Naive B cell (primary cell): ENCODE data around the gene CFAP44. TPM values are rescaled to one million over a fixed set of nuclear protein-coding genes. Genes with fewer than 3 reads are reported as not detected.
A peak's percentile ranks its signal among the peaks of the same experiment; 100 is the strongest.
"Not testable (repeated sequence)": the region's sequence is repeated elsewhere in the genome, so short reads cannot be mapped to it uniquely, and the experiment has no call there.

ENCODE experiments used
- ATAC-seq, 2 donors: fragments of 150-1000 bp; cut with Tn5 transposase; 2 replicates each; pipeline ENCODE4 v1.10.0; 2021; ENCODE audit warnings: low read depth in 2 of 2, mild to moderate bottlenecking in 2 of 2, moderate library complexity in 2 of 2
- DNase-seq: peaks from one replicate; pipeline ENCODE4 v3.0.0; 2022
- H3K27ac Mint-ChIP-seq, 6 donors: one replicate each; pipeline ENCODE4 v1.8.0; 2020 to 2022; ENCODE audit warnings: mild to moderate bottlenecking in 6 of 6, mixed read lengths in 6 of 6, moderate library complexity in 5 of 6, inconsistent platforms in 2 of 6
- H3K27me3 Mint-ChIP-seq, 3 donors: one replicate each; pipeline ENCODE4 v1.8.0; 2021 to 2022; ENCODE audit warnings: mixed read lengths in 3 of 3, mild to moderate bottlenecking in 1 of 3
- H3K36me3 Mint-ChIP-seq, 2 donors: one replicate each; pipeline ENCODE4 v1.8.0; 2020 to 2022; ENCODE audit warnings: mixed read lengths in 2 of 2, inconsistent platforms in 1 of 2, mild to moderate bottlenecking in 1 of 2
- H3K4me1 Mint-ChIP-seq, 3 donors: one replicate each; pipeline ENCODE4 v1.8.0; 2020 to 2022; ENCODE audit warnings: mixed read lengths in 3 of 3, inconsistent platforms in 1 of 3, mild to moderate bottlenecking in 1 of 3, moderate library complexity in 1 of 3
- H3K4me3 Mint-ChIP-seq, 8 donors: one replicate each; pipeline ENCODE4 v1.8.0; 2020 to 2022; ENCODE audit warnings: mild to moderate bottlenecking in 8 of 8, mixed read lengths in 8 of 8, moderate library complexity in 8 of 8, inconsistent platforms in 2 of 8
- H3K9me3 Mint-ChIP-seq, 7 donors: one replicate each; pipeline ENCODE4 v1.8.0; 2020 to 2022; ENCODE audit warnings: mixed read lengths in 7 of 7, mild to moderate bottlenecking in 5 of 7, inconsistent platforms in 2 of 7, moderate library complexity in 1 of 7
- polyA plus RNA-seq, 6 donors: library from polyadenylated mRNA; unstranded; fragments of 300-500 nt; fragmentation: Illumina TruSeq; gene quantifications; one replicate each; pipeline ENCODE4 v1.2.3, GENCODE V29; 2021; ENCODE audit warnings: low read depth in 6 of 6

The CFAP44 gene, protein sequence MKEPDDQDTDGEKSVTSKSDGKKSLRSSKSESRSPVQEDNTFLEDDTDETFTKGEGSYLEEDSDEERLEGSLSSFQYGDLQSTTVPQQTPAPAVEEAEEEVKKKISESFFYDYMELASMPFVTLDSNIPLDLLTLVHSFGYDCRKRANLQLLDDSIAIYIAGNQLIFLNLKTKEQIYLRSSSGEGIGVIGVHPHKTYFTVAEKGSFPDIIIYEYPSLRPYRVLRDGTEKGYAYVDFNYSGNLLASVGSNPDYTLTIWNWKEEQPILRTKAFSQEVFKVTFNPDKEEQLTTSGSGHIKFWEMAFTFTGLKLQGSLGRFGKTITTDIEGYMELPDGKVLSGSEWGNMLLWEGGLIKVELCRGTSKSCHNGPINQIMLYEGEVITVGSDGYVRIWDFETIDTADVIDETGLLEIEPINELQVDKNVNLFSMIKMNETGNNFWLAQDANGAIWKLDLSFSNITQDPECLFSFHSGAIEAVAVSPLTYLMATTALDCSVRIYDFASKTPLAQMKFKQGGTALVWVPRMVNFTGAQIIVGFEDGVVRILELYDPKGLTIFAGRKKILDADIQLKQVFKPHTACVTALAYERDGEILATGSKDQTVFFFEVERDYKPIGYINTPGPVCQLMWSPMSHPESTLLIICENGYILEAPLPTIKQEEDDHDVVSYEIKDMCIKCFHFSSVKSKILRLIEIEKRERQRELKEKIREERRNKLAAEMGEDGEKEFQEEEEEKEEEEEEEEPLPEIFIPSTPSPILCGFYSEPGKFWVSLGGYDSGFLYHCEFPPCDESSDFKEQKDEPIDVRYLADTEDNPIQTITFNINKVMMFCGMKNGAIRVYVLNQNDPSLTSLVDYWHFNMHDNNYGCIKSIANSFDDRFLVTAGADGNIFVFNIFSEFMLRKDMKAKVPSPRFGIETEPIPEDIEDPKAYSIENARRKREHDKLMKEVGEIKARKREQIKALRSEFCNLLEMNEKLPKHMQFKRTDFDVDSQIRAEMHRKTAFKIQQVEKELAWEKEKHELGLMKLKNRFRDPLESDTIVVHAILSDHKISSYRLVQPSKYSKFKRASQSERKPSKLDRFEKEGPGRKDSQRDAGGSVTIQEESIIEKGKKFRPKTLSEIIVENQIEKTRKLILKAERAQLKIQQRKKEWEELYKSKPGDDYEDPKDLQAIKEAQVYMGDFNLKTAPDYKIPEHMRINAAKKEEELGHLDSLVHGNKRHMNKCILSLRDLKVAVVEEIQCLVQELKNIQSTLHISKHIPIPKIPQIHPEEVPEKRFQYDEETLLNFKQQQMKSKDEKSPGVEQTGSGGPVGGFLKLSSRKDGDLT (N-terminal part only)
- polyA plus RNA-seq: 1 to 10 TPM in 2 of 6 donors, under 1 TPM in 3, not detected in 1; 0.25 to 3.7 (median 0.56) TPM

DNA sequence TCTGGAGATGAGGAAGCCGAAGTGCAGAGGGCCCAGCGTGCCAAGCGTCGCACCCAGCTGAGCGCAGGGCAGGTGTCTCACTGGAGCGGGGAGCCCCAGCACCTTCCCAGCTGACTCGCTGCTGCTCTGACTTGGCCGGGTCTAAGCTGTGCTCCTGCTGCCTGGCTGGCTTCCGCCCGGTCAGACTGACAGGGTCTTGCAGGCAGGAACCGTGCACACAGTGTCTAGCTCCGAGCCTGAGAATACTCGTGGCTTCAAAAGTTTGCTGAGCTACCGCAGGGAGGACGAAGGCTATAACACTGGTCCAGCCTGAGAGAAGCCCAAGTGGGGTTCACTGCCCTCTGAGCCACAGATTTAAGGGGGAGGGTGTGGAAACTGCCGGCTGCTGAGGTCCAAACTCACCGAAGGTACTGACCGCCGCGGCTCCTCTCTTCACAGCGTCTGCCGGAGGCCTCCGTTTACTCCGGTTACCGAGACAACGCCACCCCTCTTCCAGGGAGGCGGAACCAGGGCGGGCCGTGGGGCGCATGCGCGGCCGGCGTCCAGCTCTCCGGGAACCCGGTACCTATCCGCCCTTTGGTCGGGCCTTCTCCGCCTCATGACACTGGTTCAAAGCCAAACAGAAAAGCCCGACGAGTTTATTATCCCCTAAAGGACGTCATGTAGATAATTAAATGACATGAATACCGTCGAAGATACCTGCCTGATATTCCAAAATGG, at the start of gene CFAP44:
TSS of gene CFAP44 (minus strand) at position 443 of the 720 bp plus-strand sequence. CDS start 7,829 bp downstream, outside the sequence.
- no peaks in the 10 kb centered on the region for H3K27me3 Mint-ChIP-seq
- peak within 1 kb of the TSS in 2 of 6 donors; percentile 10 to 79 for H3K27ac Mint-ChIP-seq
- H3K4me1 Mint-ChIP-seq: no peaks in the 10 kb centered on the region
- ATAC-seq (peak; percentile 92 to 94), DNase-seq (peak; percentile 42)
- peak within 1 kb of the TSS; percentile 21 to 72 (median 58) for H3K4me3 Mint-ChIP-seq
- peaks cover 1 to 10% of the 10 kb centered on the region in 2 donors for H3K36me3 Mint-ChIP-seq
- no peaks in the 10 kb centered on the region for H3K9me3 Mint-ChIP-seq

DNA sequence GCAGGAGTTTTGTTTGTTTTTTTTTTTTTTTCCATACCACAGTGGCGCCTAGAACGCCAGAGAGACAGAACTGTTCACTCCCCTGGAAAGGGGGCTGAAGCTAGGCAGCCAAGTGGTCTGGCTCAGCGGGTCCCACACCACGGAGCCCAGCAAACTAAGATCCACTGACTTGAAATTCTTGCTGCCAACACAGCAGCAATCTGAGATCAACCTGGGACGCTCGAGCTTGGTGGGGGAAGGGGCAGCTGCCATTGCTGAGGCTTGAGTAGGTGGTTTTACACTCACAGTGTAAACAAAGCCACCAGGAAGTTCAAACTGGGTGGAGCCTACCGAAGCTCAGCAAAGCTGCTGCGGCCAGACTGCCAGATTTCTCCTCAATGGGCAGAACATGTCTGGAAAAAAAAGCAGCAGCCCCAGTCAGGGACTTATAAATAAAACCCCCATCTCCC, 43.9 kb upstream of the CFAP44 start:
- no peak for DNase-seq

DNA sequence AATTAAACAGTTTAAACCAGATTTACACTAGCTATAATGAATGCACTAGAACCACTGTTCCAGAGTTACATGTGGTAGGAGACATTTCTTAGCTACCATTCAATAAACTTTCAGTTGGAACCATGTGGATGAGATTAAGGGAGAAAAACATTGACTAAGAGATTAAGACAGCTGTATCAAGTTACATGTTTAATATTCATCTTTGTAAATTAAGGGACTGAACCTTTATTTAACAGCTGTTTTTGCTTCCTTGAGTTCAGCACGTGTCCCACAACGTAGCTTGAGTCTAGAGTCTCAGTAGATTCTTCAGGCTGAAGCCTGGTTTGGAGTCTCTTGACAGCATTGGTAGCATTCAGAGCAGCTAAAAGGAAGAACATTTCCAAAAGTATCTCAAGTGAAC, 27.2 kb upstream of the CFAP44 start:
- H3K4me3 Mint-ChIP-seq: no peak overlapping the region
- H3K27me3 Mint-ChIP-seq: no peaks in the 10 kb centered on the region
- H3K36me3 Mint-ChIP-seq: peaks cover 19 to 32% of the 10 kb centered on the region in 2 donors

More for the DNA sequence above, 43.9 kb upstream of the CFAP44 start:
- Mint-ChIP-seq H3K4me3 (no peak overlapping the region), H3K36me3 (peaks cover 0 to 15% of the 10 kb centered on the region in 2 donors), H3K4me1 (peaks cover 4 to 10% (median 5%) of the 10 kb centered on the region in 3 donors), H3K9me3 (peaks cover 0 to 10% (median 0%) of the 10 kb centered on the region in 7 donors), H3K27ac (peak overlapping the region in 1 of 6 donors; percentile 24), H3K27me3 (no peaks in the 10 kb centered on the region)
- ATAC-seq: no peak

DNA sequence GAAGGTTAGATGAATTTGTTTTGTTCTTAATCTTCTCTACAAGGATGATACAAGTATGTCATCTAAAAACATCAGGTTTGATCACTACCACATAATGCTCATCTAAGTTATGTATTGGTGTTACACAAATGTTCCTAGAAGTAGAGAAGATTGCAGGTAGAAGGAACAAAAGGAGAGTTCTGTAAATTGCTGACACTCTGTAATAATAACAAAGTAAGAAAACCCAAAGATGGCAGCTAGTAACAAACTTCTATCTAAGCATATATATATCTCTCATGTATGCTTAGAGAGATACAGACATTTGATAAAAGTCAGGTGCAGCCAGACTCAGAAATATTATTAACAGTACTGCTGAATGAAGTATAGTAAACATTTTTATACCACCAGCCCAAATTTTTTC, 20.2 kb upstream of the CFAP44 start:
- no peaks in the 10 kb centered on the region for H3K27me3 Mint-ChIP-seq
- no peak for DNase-seq
- H3K27ac Mint-ChIP-seq: no peak overlapping the region
- H3K4me3 Mint-ChIP-seq: no peak overlapping the region
- H3K36me3 Mint-ChIP-seq: peaks cover 25 to 43% of the 10 kb centered on the region in 2 donors
- no peak for ATAC-seq
- H3K4me1 Mint-ChIP-seq: no peaks in the 10 kb centered on the region
- peaks cover 0 to 7% (median 3%) of the 10 kb centered on the region in 7 donors for H3K9me3 Mint-ChIP-seq

More for the DNA sequence above, 27.2 kb upstream of the CFAP44 start:
- no peak for DNase-seq
- H3K27ac Mint-ChIP-seq: peak overlapping the region in 1 of 6 donors; percentile 18
- H3K9me3 Mint-ChIP-seq: peaks cover 0 to 5% (median 3%) of the 10 kb centered on the region in 7 donors
- peaks cover 5 to 6% (median 5%) of the 10 kb centered on the region in 3 donors for H3K4me1 Mint-ChIP-seq
- ATAC-seq: no peak

DNA sequence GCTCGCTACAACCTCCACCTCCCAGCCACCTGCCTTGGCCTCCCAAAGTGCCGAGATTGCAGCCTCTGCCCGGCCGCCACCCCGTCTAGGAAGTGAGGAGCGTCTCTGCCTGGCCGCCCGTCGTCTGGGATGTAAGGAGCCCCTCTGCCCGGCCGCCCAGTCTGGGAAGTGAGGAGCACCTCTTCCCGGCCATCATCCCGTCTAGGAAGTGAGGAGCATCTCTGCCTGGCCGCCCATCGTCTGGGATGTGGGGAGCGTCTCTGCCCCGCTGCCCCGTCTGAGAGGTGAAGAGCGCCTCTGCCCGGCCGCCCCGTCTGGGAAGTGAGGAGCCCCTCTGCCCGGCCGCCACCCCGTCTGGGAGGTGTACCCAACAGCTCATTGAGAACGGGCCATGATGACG, 17.3 kb upstream of the CFAP44 start:
- not testable (repeated sequence) for DNase-seq, H3K27ac Mint-ChIP-seq, H3K27me3 Mint-ChIP-seq, H3K4me3 Mint-ChIP-seq, ATAC-seq, H3K9me3 Mint-ChIP-seq, H3K4me1 Mint-ChIP-seq
- H3K36me3 Mint-ChIP-seq: peaks cover 24 to 52% of the 10 kb centered on the region in 2 donors

DNA sequence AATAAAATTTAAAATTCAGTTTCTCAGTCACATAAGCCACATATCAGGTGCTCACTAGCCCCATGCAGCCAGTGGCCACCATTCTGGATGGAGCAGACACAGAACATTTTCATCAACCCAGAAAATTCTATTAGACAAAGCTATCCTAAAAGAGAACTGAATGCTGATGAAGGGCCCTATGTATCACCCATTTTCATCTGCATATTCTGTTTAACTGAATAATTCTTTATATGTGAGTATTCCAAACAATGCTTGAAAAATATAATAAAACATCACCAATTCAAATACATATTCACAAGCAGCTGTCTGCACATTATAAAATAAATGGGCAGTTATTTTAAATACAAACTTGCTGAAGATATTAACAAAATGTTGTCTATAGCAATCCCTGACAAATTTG, 14.2 kb upstream of the CFAP44 start:
- H3K27me3 Mint-ChIP-seq: no peaks in the 10 kb centered on the region
- ATAC-seq (no peak), DNase-seq (no peak)
- H3K27ac Mint-ChIP-seq: no peak overlapping the region
- peaks cover 0 to 4% (median 0%) of the 10 kb centered on the region in 7 donors for H3K9me3 Mint-ChIP-seq
- H3K36me3 Mint-ChIP-seq: peaks cover 18 to 36% of the 10 kb centered on the region in 2 donors
- no peaks in the 10 kb centered on the region for H3K4me1 Mint-ChIP-seq
- no peak overlapping the region for H3K4me3 Mint-ChIP-seq

DNA sequence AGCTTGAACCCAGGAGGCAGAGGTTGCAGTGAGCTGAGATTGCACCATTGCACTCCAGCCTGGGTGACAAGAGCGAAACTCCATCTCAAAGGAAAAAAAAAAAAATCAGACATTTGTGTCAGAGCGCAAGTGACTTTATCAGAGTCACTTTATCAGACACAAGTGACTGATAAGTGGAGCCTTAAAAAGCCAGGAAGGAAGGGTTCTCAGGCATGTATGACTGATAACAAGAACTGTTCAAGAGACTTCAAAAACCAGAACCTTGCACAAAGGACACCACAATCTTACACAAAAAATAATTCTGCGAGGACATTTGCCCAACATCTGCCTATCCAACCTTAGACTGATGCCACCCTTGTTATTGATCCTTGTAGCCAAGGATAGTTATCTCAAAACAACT, 13.3 kb upstream of the CFAP44 start:
- Mint-ChIP-seq H3K27me3 (no peaks in the 10 kb centered on the region), H3K36me3 (peaks cover 10 to 29% of the 10 kb centered on the region in 2 donors), H3K4me1 (no peaks in the 10 kb centered on the region), H3K9me3 (peaks cover 0 to 4% (median 0%) of the 10 kb centered on the region in 7 donors), H3K4me3 (no peak overlapping the region), H3K27ac (no peak overlapping the region)
- no peak for ATAC-seq
- no peak for DNase-seq

DNA sequence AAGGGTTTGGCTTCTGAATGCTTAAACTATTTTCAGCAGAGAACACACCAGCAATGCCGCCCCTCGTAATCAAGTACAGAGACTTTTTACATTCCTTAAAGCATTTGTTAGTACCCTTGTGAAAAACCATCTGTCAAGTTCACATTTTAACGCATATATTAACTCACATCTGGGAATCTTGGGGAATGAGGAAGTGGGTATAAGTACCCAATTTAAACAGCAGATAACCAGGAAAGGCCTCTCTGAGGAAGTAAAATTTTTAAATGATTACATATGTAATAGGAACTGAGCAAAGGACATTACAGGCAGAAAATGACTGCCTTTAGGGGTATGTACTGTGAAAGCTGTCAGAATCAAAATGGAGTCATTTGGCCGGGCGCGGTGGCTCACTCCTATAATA, 12.8 kb upstream of the CFAP44 start:
- no peak for ATAC-seq
- H3K4me3 Mint-ChIP-seq: no peak overlapping the region
- H3K27me3 Mint-ChIP-seq: no peaks in the 10 kb centered on the region

DNA sequence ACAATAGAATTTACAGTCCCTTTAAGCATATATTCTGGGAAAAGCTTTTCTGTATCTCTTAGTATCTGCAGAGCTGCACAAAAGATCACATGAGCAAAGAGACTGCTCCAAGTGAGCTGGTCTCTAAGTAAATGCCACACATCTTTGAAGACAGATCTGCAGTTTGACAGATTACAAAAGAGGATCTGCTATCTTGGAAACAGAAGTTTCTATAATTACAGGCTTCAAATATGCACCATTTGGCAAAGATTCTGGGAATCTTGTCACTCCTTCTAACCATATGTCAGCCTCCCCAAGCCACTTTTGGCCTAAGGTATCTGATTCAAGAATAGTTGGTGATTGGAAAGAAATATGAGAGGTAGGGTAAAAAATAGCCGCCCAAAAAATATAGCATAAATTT, 9.6 kb upstream of the CFAP44 start:
- ATAC-seq (no peak), DNase-seq (no peak)
- no peak overlapping the region for H3K4me3 Mint-ChIP-seq
- no peaks in the 10 kb centered on the region for H3K9me3 Mint-ChIP-seq
- H3K4me1 Mint-ChIP-seq: no peaks in the 10 kb centered on the region
- no peak overlapping the region for H3K27ac Mint-ChIP-seq
- peaks cover 26 to 33% of the 10 kb centered on the region in 2 donors for H3K36me3 Mint-ChIP-seq
- H3K27me3 Mint-ChIP-seq: no peaks in the 10 kb centered on the region

More for the DNA sequence above, 12.8 kb upstream of the CFAP44 start:
- no peak overlapping the region for H3K27ac Mint-ChIP-seq
- peaks cover 0 to 3% (median 0%) of the 10 kb centered on the region in 7 donors for H3K9me3 Mint-ChIP-seq
- H3K4me1 Mint-ChIP-seq: no peaks in the 10 kb centered on the region
- H3K36me3 Mint-ChIP-seq: peaks cover 9 to 29% of the 10 kb centered on the region in 2 donors
- no peak for DNase-seq

DNA sequence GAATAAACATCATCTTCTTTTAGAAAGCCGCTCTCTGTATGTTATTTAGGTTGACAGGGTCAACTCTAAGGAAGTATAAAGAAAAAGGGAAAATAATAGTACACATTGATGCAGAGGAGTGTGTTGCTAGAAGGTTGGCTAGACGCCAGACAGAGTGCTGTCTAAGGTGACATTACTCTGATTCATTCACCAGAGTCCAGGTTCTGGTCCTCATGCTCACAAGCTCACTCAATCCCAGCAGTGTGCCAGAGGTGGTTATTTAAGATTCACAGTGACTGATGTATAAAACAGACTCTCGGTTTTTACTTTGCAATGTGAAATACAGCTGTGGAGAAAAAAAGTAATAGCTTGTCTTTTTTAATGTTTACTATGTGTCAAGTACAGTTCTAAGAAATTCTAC, 1.7 kb downstream of the CFAP44 start:
- H3K27ac Mint-ChIP-seq: no peak overlapping the region
- no peaks in the 10 kb centered on the region for H3K27me3 Mint-ChIP-seq
- peaks cover 0 to 10% of the 10 kb centered on the region in 2 donors for H3K36me3 Mint-ChIP-seq
- ATAC-seq (no peak), DNase-seq (no peak)
- H3K4me1 Mint-ChIP-seq: no peaks in the 10 kb centered on the region
- no peaks in the 10 kb centered on the region for H3K9me3 Mint-ChIP-seq
- no peak overlapping the region for H3K4me3 Mint-ChIP-seq

DNA sequence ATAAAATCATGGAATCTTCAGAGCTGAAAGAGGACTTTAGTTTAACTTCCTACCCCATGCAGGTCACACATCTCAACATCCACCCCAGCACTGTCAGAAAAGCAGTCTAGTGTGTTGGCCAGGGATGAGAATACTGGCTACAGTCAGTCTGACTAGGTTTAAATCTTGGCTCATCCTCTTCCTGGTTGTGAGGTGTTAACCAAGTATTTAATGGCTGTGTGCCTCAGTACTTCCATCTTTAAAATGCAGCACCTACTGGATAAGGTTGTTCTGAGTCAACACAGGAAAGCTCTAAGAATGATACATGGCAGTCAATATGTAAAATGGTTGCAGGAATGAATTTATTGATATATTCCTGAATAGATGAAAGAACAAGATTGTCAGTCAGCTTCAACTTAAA, 3.1 kb downstream of the CFAP44 start:
- no peak overlapping the region for H3K4me3 Mint-ChIP-seq
- H3K9me3 Mint-ChIP-seq: no peaks in the 10 kb centered on the region
- ATAC-seq (no peak), DNase-seq (no peak)
- H3K4me1 Mint-ChIP-seq: no peaks in the 10 kb centered on the region
- no peak overlapping the region for H3K27ac Mint-ChIP-seq
- no peaks in the 10 kb centered on the region for H3K27me3 Mint-ChIP-seq
- H3K36me3 Mint-ChIP-seq: peaks cover 0 to 19% of the 10 kb centered on the region in 2 donors

DNA sequence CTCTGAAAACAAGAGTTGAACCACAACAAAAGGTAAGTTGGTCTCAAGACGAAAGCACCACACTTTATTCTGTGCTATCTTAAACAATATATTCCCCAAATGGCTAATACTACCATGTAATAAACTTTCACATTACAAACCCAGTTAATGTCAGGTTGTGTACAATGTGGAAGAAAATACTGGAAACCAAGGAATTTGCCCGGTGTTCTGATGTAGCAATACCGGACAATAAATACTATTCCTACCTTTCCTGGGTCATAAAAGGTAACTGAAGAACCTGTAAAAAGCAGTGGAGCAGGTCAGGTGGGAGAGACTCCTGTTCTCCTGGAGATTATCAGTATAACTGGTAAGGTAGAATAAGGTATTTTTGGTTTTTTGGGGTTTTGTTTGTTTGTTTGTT, 3.9 kb downstream of the CFAP44 start:
- ATAC-seq (no peak), DNase-seq (no peak)
- H3K27me3 Mint-ChIP-seq: no peaks in the 10 kb centered on the region
- no peaks in the 10 kb centered on the region for H3K9me3 Mint-ChIP-seq
- H3K27ac Mint-ChIP-seq: no peak overlapping the region
- H3K36me3 Mint-ChIP-seq: peaks cover 0 to 26% of the 10 kb centered on the region in 2 donors
- no peaks in the 10 kb centered on the region for H3K4me1 Mint-ChIP-seq
- H3K4me3 Mint-ChIP-seq: no peak overlapping the region
